ENCODE data around the gene LHFPL2.

LHFPL2 gene

DNA sequence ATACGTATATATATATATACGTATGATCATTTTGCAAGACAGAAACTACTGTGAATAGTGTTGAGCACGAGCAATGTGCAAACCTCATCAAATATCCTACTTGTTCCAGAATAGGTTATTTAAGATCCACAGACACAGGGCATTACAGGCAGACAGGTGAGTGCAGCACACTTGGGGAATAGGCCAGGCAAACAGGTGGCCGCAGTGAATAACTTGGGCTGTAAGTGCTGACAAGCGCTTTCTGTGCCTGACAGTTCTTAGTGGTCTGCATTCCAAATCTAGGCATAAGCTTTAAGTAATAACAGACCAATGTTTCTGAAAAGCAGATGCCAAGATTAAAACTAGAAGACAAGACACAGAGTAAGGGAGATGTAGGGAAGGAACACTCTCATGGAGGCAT lies 77.9 kb downstream of the LHFPL2 start:
- no peak overlapping the region for H3K27ac ChIP-seq
- no peak for TF ChIP-seq CTCF (conservative IDR thresholded peaks at IDR 0.05)

GRCh38 chr5:78569441-78569840 lies 79.1 kb downstream of the LHFPL2 start:
- H3K27ac ChIP-seq, result no peak overlapping the region
- no peak for TF ChIP-seq CTCF (conservative IDR thresholded peaks at IDR 0.05)

GRCh38 chr5:78568676-78569075 lies 79.9 kb downstream of the LHFPL2 start:
- no peak overlapping the region for H3K27ac ChIP-seq
- no peak for TF ChIP-seq CTCF (conservative IDR thresholded peaks at IDR 0.05)

DNA sequence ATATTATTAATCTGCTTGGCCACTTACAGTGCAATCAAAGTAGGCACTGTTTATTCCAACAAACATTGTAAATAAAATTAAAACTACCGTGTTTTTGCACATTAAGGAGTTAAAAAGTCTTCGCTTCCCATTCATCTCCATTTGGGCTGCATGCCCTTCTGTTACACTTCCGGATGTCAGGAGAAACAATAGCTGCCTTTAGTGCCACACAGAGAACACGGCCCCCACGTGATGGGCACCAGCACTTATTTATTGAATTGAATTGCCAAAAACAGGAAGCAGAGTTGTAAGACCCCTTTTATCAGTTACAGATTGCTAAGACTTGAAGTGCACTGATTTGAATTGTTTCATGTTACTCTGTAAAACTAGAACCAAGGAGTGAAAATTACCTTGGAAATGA lies 80.4 kb downstream of the LHFPL2 start:
- H3K27ac ChIP-seq, result no peak overlapping the region
- TF ChIP-seq CTCF (conservative IDR thresholded peaks at IDR 0.05), result no peak

- no peak for TF ChIP-seq CTCF (conservative IDR thresholded peaks at IDR 0.05)
- H3K27ac ChIP-seq, result no peak overlapping the region
Measured at GRCh38 chr5:78567617-78568016, 81.0 kb downstream of the LHFPL2 start.

- TF ChIP-seq CTCF (conservative IDR thresholded peaks at IDR 0.05), result no peak
- H3K27ac ChIP-seq, result no peak overlapping the region
Measured at GRCh38 chr5:78566747-78567425, 81.7 kb downstream of the LHFPL2 start.

- TF ChIP-seq CTCF (conservative IDR thresholded peaks at IDR 0.05), result no peak
- H3K27ac ChIP-seq, result no peak overlapping the region
Measured at GRCh38 chr5:78565395-78565794, 83.2 kb downstream of the LHFPL2 start.

Data from VCaP (cell line).